Smooth muscle cell (in vitro differentiated cells): Measurements from ENCODE around the gene SNX33. TPM values are rescaled to one million over a fixed set of nuclear protein-coding genes. Genes with fewer than 3 reads are reported as not detected.
"Not testable (repeated sequence)": the region's sequence is repeated elsewhere in the genome, so short reads cannot be mapped to it uniquely, and the experiment has no call there.

Source experiments
- DNase-seq: peaks from one replicate; lab custom pipeline; 2025; ENCODE audit not compliant: unreplicated experiment; lab: John Stamatoyannopoulos, UW
- H2AFZ ChIP-seq: fragments of 200-600 bp; sonication (generic); 2 replicates; pipeline ENCODE4 v1.6.0; 2016; ENCODE audit warnings: antibody characterized with exemption, low read depth, mild to moderate bottlenecking
- H3F3A ChIP-seq: fragments of 200-600 bp; sonication (generic); 2 replicates; pipeline ENCODE4 v1.6.0; 2017; ENCODE audit warnings: antibody characterized with exemption, low read depth
- H3K27ac ChIP-seq: fragments of 200-600 bp; sonication (generic); 2 replicates; pipeline ENCODE4 v1.5.1; 2016; ENCODE audit warnings: low read depth, mild to moderate bottlenecking
- H3K27me3 ChIP-seq: fragments of 200-600 bp; sonication (generic); 2 replicates; pipeline ENCODE4 v1.6.1; 2016; ENCODE audit warnings: low read depth, mild to moderate bottlenecking
- H3K36me3 ChIP-seq: fragments of 200-600 bp; sonication (generic); 2 replicates; pipeline ENCODE4 v1.5.1; 2016; ENCODE audit warnings: low read depth
- H3K4me1 ChIP-seq: fragments of 200-600 bp; sonication (generic); 2 replicates; pipeline ENCODE4 v1.5.1; 2016; ENCODE audit warnings: low read depth
- H3K4me2 ChIP-seq: fragments of 200-600 bp; sonication (generic); 2 replicates; pipeline ENCODE4 v1.6.0; 2016; ENCODE audit warnings: mild to moderate bottlenecking
- H3K4me3 ChIP-seq: fragments of 200-600 bp; sonication (generic); 2 replicates; pipeline ENCODE4 v1.5.1; 2016; ENCODE audit warnings: mild to moderate bottlenecking
- H3K79me2 ChIP-seq: fragments of 200-600 bp; sonication (generic); 2 replicates; pipeline ENCODE4 v1.6.0; 2016; ENCODE audit warnings: low read depth, mild to moderate bottlenecking
- H3K9ac ChIP-seq: fragments of 200-600 bp; sonication (generic); 2 replicates; pipeline ENCODE4 v1.6.0; 2016; ENCODE audit warnings: low read depth
- H3K9me3 ChIP-seq: fragments of 200-600 bp; sonication (generic); replicated peaks from 2 replicates; pipeline ENCODE4 v1.5.1; 2016; ENCODE audit warnings: low read depth
- H4K20me1 ChIP-seq: fragments of 200-600 bp; sonication (generic); 2 replicates; pipeline ENCODE4 v1.6.0; 2016; ENCODE audit warnings: low read depth
- CTCF ChIP-seq: fragments of 200-600 bp; sonication (generic); IDR thresholded peaks from 2 replicates; pipeline ENCODE4 v1.5.1; 2017; ENCODE audit warnings: borderline replicate concordance, mild to moderate bottlenecking, antibody characterized with exemption; ENCODE audit not compliant: insufficient read depth, poor library complexity, severe bottlenecking
- WGBS: methylation state at CpG from one replicate; pipeline ENCODE4 v1.1.7; 2016; ENCODE audit warnings: low lambda C conversion rate; 5-methylcytosine and 5-hydroxymethylcytosine counted together
- polyA plus RNA-seq: library from polyadenylated mRNA; unstranded; fragments of >200 nt; fragmentation: Nextera tagmentation; extraction: Ambion mirVana; gene quantifications from 2 replicates; pipeline ENCODE4 v1.2.1, GENCODE V29; 2016
- total RNA-seq: library from RNA; depleted of rRNA; stranded (reverse); fragments of >200 nt; gene quantifications from 2 replicates; pipeline ENCODE4 v1.2.3, GENCODE V29; 2014

The SNX33 gene
- total and polyA plus RNA-seq, 2 experiments from 2014 or later: 13.6 to 14.2 TPM

- Histone ChIP-seq H3K27me3 (no peaks in the 10 kb centered on the region), H3K36me3 (no peaks in the 10 kb centered on the region), H3K9me3 (no peaks in the 10 kb centered on the region), H4K20me1 (no peaks in the 10 kb centered on the region), H3K9ac (no peak overlapping the region), H3K4me3 (no peak overlapping the region), H3K79me2 (no peaks in the 10 kb centered on the region), H3K4me1 (peaks cover 28% of the 10 kb centered on the region), H2AFZ (no peak overlapping the region), H3K27ac (peak overlapping the region; percentile 98), H3K4me2 (no peak overlapping the region), H3F3A (peaks cover 22% of the 10 kb centered on the region)
- DNase-seq: no peak
- 97% methylated on average over 39 of the region's 41 CpGs for WGBS
- TF ChIP-seq CTCF: no peak
These were observed 28.1 kb downstream of the SNX33 start for GRCh38 chr15:75675579-75676404.

GRCh38 chr15:75676688-75677464 lies 29.2 kb downstream of the SNX33 start:
- Histone ChIP-seq H3K36me3 (no peaks in the 10 kb centered on the region), H3K27me3 (no peaks in the 10 kb centered on the region), H3F3A (peaks cover 15% of the 10 kb centered on the region), H2AFZ (no peak overlapping the region), H4K20me1 (no peaks in the 10 kb centered on the region), H3K27ac (no peak overlapping the region), H3K79me2 (no peaks in the 10 kb centered on the region), H3K9me3 (no peaks in the 10 kb centered on the region), H3K4me3 (no peak overlapping the region), H3K4me1 (peaks cover 23% of the 10 kb centered on the region), H3K9ac (no peak overlapping the region), H3K4me2 (no peak overlapping the region)
- TF ChIP-seq CTCF: no peak
- DNase-seq: no peak
- WGBS: 99% methylated on average over 30 of the region's 30 CpGs

GRCh38 chr15:75677465-75678323 lies 30.0 kb downstream of the SNX33 start:
- no peak overlapping the region for H3K9ac ChIP-seq
- H3K36me3 ChIP-seq: no peaks in the 10 kb centered on the region
- peaks cover 9% of the 10 kb centered on the region for H3F3A ChIP-seq
- H2AFZ ChIP-seq: no peak overlapping the region
- H3K79me2 ChIP-seq: no peaks in the 10 kb centered on the region
- TF ChIP-seq CTCF: no peak
- no peak for DNase-seq
- no peaks in the 10 kb centered on the region for H4K20me1 ChIP-seq
- H3K4me2 ChIP-seq: no peak overlapping the region
- no peak overlapping the region for H3K4me3 ChIP-seq
- H3K27me3 ChIP-seq: no peaks in the 10 kb centered on the region
- H3K27ac ChIP-seq: no peak overlapping the region
- H3K9me3 ChIP-seq: no peaks in the 10 kb centered on the region
- H3K4me1 ChIP-seq: peaks cover 15% of the 10 kb centered on the region
- WGBS: 92% methylated on average over 16 of the region's 16 CpGs

GRCh38 chr15:75678324-75678690 lies 30.6 kb downstream of the SNX33 start:
- H3K9ac ChIP-seq, H3K4me1 ChIP-seq, H3F3A ChIP-seq, H3K79me2 ChIP-seq, H4K20me1 ChIP-seq, H3K27ac ChIP-seq, H3K4me3 ChIP-seq, H2AFZ ChIP-seq, H3K27me3 ChIP-seq, H3K4me2 ChIP-seq, H3K36me3 ChIP-seq, DNase-seq, H3K9me3 ChIP-seq: not testable (repeated sequence)
- 97% methylated on average over 6 of the region's 6 CpGs for WGBS
